Measurements from ENCODE around the gene ILK.

Gene ILK

GRCh38 chr11:6588018-6588417 is 15.6 kb upstream of the ILK start:
- TF ChIP-seq, protein P1, sequence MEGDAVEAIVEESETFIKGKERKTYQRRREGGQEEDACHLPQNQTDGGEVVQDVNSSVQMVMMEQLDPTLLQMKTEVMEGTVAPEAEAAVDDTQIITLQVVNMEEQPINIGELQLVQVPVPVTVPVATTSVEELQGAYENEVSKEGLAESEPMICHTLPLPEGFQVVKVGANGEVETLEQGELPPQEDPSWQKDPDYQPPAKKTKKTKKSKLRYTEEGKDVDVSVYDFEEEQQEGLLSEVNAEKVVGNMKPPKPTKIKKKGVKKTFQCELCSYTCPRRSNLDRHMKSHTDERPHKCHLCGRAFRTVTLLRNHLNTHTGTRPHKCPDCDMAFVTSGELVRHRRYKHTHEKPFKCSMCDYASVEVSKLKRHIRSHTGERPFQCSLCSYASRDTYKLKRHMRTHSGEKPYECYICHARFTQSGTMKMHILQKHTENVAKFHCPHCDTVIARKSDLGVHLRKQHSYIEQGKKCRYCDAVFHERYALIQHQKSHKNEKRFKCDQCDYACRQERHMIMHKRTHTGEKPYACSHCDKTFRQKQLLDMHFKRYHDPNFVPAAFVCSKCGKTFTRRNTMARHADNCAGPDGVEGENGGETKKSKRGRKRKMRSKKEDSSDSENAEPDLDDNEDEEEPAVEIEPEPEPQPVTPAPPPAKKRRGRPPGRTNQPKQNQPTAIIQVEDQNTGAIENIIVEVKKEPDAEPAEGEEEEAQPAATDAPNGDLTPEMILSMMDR (IDR thresholded peaks at IDR 0.05) = no peak

- TF ChIP-seq, protein P1 (IDR thresholded peaks at IDR 0.05) = no peak
Observed at GRCh38 chr11:6594142-6594768, 9.3 kb upstream of the ILK start.

DNA sequence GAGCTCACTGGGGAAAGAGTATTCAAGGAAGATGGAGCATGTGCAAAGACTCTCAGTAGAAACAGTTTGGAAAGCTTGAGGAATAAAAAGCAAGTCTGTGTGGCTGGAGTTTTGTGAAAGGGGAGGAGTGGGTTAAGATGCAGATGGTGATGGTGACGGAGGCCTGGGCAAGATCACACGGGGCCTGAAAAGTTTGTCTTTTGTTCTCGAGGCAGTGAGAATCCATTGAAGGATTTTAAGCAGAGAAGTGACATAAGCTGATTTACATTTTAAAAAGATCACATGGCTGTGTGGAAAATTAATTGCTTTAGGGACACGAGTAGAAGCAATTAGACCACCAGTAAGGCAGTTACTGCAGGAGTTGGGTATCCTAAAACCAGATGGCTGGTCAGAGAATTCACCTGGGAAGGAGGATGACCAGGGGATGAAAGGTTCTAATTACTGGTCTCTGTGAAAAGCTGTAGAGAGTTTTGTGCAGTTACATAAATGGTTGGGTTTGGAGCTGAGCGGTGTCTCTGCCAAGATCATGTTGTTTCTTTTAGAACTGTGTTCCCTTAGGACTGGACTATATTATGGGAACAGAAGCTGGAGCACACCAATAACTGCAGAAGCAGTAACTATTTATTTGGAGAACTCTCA is 7.2 kb upstream of the ILK start:
- TF ChIP-seq, protein P1 (IDR thresholded peaks at IDR 0.05) = no peak

DNA sequence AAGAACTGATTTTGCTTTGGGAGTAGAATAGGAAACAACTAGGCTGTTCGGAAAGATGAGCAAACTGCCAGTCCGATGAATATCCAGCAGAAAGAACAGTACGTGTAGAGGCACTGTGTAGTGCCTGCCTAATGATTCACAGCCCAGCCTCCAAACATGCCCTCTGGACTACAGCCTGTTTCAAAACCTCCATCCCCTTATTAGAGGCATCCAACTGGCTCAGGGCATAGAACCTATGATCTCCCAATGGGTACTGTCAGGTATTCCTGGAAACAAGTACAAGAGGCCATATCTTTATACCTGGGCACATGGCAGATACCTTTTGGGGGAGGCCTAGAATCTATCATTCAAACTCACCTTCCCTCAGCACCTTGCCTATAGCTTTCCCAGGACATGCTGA is 5.0 kb upstream of the ILK start:
- TF ChIP-seq, protein P1 (IDR thresholded peaks at IDR 0.05) = no peak

GRCh38 chr11:6599449-6599848 is 4.1 kb upstream of the ILK start:
- TF ChIP-seq, protein P1 (IDR thresholded peaks at IDR 0.05) = no peak

DNA sequence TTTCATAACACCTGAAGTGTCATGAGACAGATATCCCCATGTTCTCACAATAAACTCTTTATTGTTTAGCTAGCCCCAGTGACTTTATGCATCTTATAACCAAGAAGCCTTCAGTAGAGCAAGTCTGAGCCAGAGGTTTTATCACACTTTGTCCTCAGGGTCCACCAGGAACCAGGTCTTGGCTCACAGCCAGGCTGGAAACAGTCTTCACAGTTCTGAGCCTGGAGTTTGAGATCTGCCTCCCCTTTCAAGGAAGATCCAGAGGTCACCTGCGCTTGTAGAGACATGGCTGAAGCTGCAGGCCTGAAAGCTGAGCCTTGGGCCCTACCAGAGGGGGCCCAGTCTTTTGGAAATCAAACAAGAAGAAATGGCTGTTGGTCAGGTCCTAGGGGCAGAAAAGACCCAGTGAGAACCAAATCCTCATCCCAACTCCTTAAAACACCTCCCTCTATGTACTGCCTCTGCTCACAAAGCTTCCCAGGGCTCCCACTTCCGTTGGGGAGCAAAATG is 3.6 kb upstream of the ILK start:
- TF ChIP-seq, protein P1 (IDR thresholded peaks at IDR 0.05) = no peak

DNA sequence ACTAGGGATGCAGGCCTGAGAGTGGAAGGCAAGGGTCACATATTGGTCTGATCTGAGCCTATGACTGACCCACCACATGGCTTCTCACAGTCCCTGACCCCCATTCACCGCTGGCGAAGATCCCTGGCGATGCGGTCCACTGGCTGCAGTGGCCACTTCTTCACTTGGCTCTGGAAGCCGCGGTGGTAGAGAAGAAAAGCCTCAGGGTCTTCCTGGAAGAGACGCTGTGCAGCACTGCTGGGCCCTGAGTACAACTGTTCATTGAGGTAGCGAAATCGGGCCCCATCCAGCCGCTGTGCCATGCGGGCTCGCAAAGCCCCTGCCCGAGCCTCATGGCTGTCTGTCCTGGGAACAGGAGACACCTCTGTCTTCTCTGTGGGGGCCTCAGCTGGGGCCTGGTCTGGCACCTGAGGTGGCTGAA is 2.5 kb upstream of the ILK start:
- TF ChIP-seq, protein P1 (IDR thresholded peaks at IDR 0.05) = no peak

All from LNCAP (cell line).